Middle frontal gyrus (tissue), 1 donor: ENCODE measurements around the gene GZMA.

ENCODE experiments used
- DNase-seq: peaks from one replicate; pipeline ENCODE4 v3.0.0-alpha.2; 2015; ENCODE audit warnings: low spot score; ENCODE audit errors: extremely low spot score

GZMA gene

GRCh38 chr5:55108661-55109060, 6.2 kb downstream of the GZMA start:
- DNase-seq = no peak

GRCh38 chr5:55110217-55110616, 7.8 kb downstream of the GZMA start:
- DNase-seq = no peak

- DNase-seq = no peak
Measured at GRCh38 chr5:55113327-55113726, 10.9 kb downstream of the GZMA start.

GRCh38 chr5:55114061-55114460, 11.6 kb downstream of the GZMA start:
- no peak for DNase-seq

GRCh38 chr5:55123365-55123764, 20.9 kb downstream of the GZMA start:
- DNase-seq = no peak

- DNase-seq = no peak
Measured at GRCh38 chr5:55134053-55134722, 31.7 kb downstream of the GZMA start.

GRCh38 chr5:55136521-55136920, 34.1 kb downstream of the GZMA start:
- no peak for DNase-seq

GRCh38 chr5:55140908-55141665, 38.6 kb downstream of the GZMA start:
- DNase-seq = no peak

GRCh38 chr5:55141945-55142690, 39.7 kb downstream of the GZMA start:
- DNase-seq = no peak

- DNase-seq = no peak
Measured at GRCh38 chr5:55143624-55144023, 41.2 kb downstream of the GZMA start.

GRCh38 chr5:55146080-55146479, 43.6 kb downstream of the GZMA start:
- no peak for DNase-seq

GRCh38 chr5:55146543-55147151, 44.2 kb downstream of the GZMA start:
- peak; percentile 53 for DNase-seq

GRCh38 chr5:55149308-55149795, 46.9 kb downstream of the GZMA start:
- DNase-seq = no peak

- DNase-seq = no peak
Measured at GRCh38 chr5:55151923-55152842, 49.7 kb downstream of the GZMA start.

- DNase-seq = no peak
Measured at GRCh38 chr5:55154873-55155272, 52.4 kb downstream of the GZMA start.
